Activated naive CD8-positive, alpha-beta T cell treated with anti-CD3 and anti-CD28 coated beads, Interleukin-2, amount 50 U/mL, for 16 hours (primary cell): ENCODE measurements around the gene MAPK8IP1.

Experiments
- DNase-seq: peaks from one replicate; pipeline ENCODE4 v3.0.0-alpha.2; 2020; ENCODE audit warnings: low read depth, low spot score

The MAPK8IP1 gene

GRCh38 chr11:45907911-45908370 is 22.5 kb downstream of the MAPK8IP1 start:
- DNase-seq, result no peak

GRCh38 chr11:45909594-45910475 is 24.4 kb downstream of the MAPK8IP1 start:
- no peak for DNase-seq

GRCh38 chr11:45910623-45911022 is 25.2 kb downstream of the MAPK8IP1 start:
- DNase-seq, result no peak

- no peak for DNase-seq
Measured at GRCh38 chr11:45913514-45913913, 28.1 kb downstream of the MAPK8IP1 start.

GRCh38 chr11:45913942-45914635 is 28.6 kb downstream of the MAPK8IP1 start:
- no peak for DNase-seq

GRCh38 chr11:45915446-45915845 is 30.0 kb downstream of the MAPK8IP1 start:
- no peak for DNase-seq

- DNase-seq, result no peak
Measured at GRCh38 chr11:45917286-45917622, 31.8 kb downstream of the MAPK8IP1 start.

GRCh38 chr11:45917623-45918330 is 32.3 kb downstream of the MAPK8IP1 start, which contains the start of gene PEX16:
Gene PEX16 (minus strand): TSS chr11:45917877. CDS start chr11:45917811, 66 bp downstream.
- peak; percentile 89 for DNase-seq

GRCh38 chr11:45918331-45918941 is 33.0 kb downstream of the MAPK8IP1 start:
- DNase-seq, result no peak

- no peak for DNase-seq
Measured at GRCh38 chr11:45918962-45919675, 33.7 kb downstream of the MAPK8IP1 start.

GRCh38 chr11:45919806-45920530 is 34.5 kb downstream of the MAPK8IP1 start:
- no peak for DNase-seq

- DNase-seq, result no peak
Measured at GRCh38 chr11:45920531-45921477, 35.4 kb downstream of the MAPK8IP1 start.

- no peak for DNase-seq
Measured at GRCh38 chr11:45921561-45922424, 36.3 kb downstream of the MAPK8IP1 start.

- DNase-seq, result no peak
Measured at GRCh38 chr11:45922425-45923082, 37.1 kb downstream of the MAPK8IP1 start, which contains the start of gene LARGE2. Gene LARGE2 (plus strand): TSS chr11:45922656. CDS start chr11:45922883, 227 bp downstream.

- DNase-seq, result no peak
Measured at GRCh38 chr11:45924036-45924915, 38.8 kb downstream of the MAPK8IP1 start.

GRCh38 chr11:45924927-45925326 is 39.5 kb downstream of the MAPK8IP1 start:
- no peak for DNase-seq

- DNase-seq, result no peak
Measured at GRCh38 chr11:45925550-45925949, 40.1 kb downstream of the MAPK8IP1 start.
